T-helper 1 cell treated with Interleukin-12 subunit alpha and Interleukin-12 subunit beta and Interleukin-4 antibody, amounts not matched to agents 30 μg/mL and 1 μg/mL, for 36 hours (primary cell): ENCODE data around the gene DENR.
"Not testable (repeated sequence)": the region's sequence is repeated elsewhere in the genome, so short reads cannot be mapped to it uniquely, and the experiment has no call there.

Experiments used
- H3K27ac Mint-ChIP-seq: one replicate; pipeline ENCODE4 v1.8.0; 2021; ENCODE audit warnings: mild to moderate bottlenecking, mixed read lengths
- H3K27me3 Mint-ChIP-seq: one replicate; pipeline ENCODE4 v1.8.0; 2021; ENCODE audit warnings: low read depth, mixed read lengths
- H3K36me3 Mint-ChIP-seq: one replicate; pipeline ENCODE4 v1.8.0; 2021; ENCODE audit warnings: low read depth, mixed read lengths
- H3K4me1 Mint-ChIP-seq: one replicate; pipeline ENCODE4 v1.8.0; 2021; ENCODE audit warnings: low read depth, mixed read lengths
- H3K4me3 Mint-ChIP-seq: one replicate; pipeline ENCODE4 v1.8.0; 2021; ENCODE audit warnings: mild to moderate bottlenecking, moderate library complexity, mixed read lengths
- H3K9me3 Mint-ChIP-seq: one replicate; pipeline ENCODE4 v1.8.0; 2021; ENCODE audit warnings: mixed read lengths

The DENR gene

DNA sequence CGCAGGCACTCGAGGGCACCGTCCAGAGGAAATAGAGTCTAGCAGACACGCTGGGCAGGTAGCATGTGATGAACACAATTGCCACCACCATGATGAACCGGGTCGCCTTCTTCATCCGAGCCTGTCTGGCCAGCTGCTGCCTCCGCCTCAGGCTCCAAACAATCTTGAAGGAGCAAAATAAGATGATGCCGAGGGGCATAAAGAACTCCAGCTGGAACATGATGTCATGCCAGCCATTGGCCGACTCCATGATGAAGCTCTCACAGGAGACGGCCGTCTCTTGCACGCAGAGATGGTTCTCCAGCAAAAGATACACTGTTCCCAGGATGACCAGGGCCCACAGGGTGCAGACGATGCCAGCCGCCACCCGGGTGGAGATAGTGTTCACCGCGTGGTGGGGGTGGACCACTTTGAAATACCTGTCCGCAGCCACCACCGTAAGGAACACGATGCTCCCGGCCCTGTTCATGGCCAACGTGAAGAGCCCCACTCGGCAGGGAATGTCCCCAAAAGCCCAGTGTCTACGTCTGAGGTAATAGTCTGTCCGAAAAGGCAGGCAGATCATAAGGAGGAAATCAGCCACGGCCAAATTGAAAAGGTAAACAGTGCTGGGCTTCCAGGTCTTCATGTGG, 22.9 kb upstream of the DENR start:
- Mint-ChIP-seq H3K4me3 (peak overlapping the region; percentile 73), H3K36me3 (peaks cover 5% of the 10 kb centered on the region), H3K9me3 (no peaks in the 10 kb centered on the region), H3K27me3 (no peaks in the 10 kb centered on the region), H3K27ac (peak overlapping the region; percentile 88), H3K4me1 (peaks cover 71% of the 10 kb centered on the region)

DNA sequence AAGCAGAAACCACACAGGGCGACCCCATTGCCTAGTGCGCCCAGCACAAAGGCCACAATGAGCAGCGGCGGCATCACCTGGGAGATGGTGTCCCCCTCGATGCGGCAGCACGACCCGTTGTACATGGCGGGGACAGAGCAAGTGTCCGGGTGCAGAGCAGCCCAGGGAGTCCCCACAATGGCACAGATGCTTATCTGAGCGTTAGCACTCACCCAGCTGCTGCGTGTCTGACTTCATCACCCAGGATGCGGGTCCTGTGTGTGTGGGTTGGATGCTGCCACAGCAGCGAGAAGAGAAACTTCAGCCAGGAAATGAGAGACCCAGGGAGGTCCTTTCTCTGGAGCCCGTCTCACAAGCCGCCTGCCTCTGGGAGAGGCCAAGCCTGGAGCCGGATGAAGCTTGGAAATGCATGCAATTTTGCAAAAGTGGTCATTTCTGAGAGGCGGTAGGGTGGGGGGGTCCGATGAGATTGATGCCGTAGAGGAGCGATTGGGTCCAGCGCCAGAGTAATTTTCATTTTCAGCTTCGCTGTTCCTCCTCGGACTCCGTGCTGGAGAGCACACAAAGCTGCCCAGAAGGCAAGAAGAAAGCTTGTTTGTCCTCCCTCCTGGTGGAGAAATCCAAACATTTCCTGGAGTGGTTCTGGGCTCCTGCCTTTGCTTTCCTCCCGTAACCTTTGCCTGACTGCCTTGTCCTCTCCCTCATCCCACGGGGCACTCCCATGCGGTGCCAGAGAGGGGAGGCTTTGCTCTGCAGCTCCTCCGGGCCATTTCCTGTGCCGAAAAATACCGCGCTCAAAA, 22.2 kb upstream of the DENR start, which contains the start of gene HCAR1:
TSS of gene HCAR1 (minus strand) at position 630 of the 800 bp plus-strand sequence. CDS start at position 125, 505 bp downstream.
- Mint-ChIP-seq H3K27me3 (no peaks in the 10 kb centered on the region), H3K9me3 (no peaks in the 10 kb centered on the region), H3K4me1 (peaks cover 65% of the 10 kb centered on the region), H3K36me3 (peaks cover 5% of the 10 kb centered on the region), H3K4me3 (peak within 1 kb of the TSS; percentile 73), H3K27ac (peak within 1 kb of the TSS; percentile 88)

DNA sequence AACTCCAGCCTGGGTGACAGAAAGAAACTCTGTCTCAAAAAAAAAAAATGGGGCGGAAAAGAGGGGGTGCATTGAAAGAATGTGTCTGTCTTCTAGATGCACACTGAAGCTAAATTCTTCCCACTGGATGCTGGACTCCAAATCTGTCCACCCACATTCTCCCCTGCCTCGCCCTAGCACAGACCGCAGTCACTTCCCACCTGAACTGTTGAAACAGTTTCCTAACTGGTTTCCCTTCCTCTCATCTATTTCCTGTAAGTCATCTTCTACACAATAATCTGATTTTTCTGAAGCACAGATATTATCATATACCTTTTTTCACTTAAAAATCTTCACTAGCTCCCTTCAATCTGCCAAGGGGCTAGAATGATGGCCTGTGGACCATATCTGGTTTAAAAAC, 20.5 kb upstream of the DENR start:
- Mint-ChIP-seq H3K27ac (peak overlapping the region; percentile 46), H3K4me1 (peaks cover 55% of the 10 kb centered on the region), H3K4me3 (peak overlapping the region; percentile 17), H3K27me3 (no peaks in the 10 kb centered on the region), H3K9me3 (peaks cover 5% of the 10 kb centered on the region), H3K36me3 (peaks cover 6% of the 10 kb centered on the region)

DNA sequence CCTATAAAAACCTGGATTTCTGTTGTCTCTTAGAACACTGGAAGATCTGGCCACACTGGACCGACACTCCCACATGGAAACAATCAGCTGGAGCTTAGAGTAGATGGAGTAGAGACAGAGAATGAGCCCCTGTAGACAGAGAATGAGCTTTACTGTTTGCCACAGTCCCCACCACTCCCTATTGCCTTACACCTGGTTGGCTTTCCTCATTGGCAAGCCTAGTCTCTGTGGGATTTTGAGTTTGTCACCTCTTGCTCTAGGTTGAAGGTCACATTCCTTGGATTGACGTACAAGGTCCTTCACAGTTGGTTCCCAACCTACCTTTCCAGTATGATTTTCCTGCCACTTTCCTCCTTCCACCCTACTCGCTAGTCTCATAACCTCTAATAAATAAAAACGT, 20.0 kb upstream of the DENR start:
- Mint-ChIP-seq H3K27me3 (no peaks in the 10 kb centered on the region), H3K9me3 (peaks cover 5% of the 10 kb centered on the region), H3K4me3 (no peak overlapping the region), H3K4me1 (peaks cover 55% of the 10 kb centered on the region), H3K36me3 (peaks cover 6% of the 10 kb centered on the region), H3K27ac (peak overlapping the region; percentile 46)

DNA sequence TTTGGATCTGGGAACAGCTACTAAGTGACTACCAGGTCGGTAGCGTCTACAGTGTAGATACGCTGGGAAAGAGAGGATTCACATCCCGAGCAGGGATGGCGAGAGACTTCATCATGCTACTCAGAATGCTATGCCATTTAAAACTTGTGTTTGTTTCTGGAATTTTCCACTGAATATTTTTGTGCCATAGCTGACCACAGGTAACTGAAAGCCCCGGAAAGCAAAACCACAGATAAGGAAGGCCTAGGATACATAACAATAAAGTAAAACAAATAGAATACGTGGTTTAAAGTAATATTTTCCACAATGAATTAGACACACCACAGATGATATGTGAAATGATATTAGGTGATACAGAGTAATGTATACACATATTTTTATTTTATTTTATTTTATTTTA, 14.1 kb upstream of the DENR start:
- Mint-ChIP-seq H3K27ac (no peak overlapping the region), H3K27me3 (no peaks in the 10 kb centered on the region), H3K4me1 (peaks cover 9% of the 10 kb centered on the region), H3K4me3 (no peak overlapping the region), H3K36me3 (peaks cover 3% of the 10 kb centered on the region), H3K9me3 (peaks cover 5% of the 10 kb centered on the region)

DNA sequence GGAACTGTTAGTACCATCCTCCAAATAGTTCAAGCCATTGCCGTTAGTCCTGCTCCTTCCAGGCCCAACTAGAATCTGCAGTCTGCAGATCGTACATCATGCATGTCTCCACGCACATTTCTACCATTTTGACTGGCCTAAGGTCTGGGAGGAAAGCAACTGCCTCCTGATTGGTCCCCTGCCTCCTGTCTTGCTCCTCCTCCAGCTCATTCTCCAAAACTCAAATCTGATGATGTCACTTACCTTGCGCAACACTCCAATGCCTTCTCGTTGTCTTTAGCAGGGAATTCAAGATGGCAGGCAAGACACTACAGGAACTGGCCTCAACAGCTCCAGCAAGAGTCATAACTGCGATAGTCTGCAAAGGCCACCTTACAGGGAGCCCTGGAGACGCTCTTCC, 12.3 kb upstream of the DENR start:
- Mint-ChIP-seq H3K4me1 (peaks cover 5% of the 10 kb centered on the region), H3K36me3 (peaks cover 3% of the 10 kb centered on the region), H3K4me3 (no peak overlapping the region), H3K27me3 (no peaks in the 10 kb centered on the region), H3K9me3 (peaks cover 5% of the 10 kb centered on the region), H3K27ac (no peak overlapping the region)

DNA sequence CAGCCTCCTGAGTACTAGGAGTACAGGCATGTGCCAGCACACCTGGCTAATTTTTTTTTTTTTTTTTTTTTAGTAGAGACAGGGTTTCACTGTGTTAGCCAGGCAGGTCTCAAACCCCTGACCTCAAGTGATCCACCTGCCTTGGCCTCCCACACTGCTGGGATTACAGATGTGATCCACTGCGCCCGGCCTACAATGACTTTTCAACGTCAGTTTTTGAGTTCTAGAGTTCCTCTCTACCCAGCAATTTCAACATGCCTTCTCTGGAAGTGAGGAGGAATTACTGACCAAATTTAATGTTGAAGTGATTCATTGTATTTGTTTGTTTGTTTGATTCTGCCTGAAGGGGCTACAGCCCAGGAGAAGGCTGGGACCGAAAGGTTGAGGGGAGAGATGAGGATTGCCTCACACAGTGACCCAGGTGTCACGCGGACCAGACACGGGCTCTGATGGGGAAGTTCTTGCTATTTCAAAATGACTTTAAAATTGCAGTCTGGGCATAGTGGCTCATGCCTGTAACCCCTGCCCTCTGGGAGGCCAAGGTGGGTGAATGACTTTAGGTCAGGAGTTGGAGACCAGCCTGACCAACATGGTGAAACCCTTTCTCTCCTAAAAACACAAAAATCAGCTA, 8.6 kb upstream of the DENR start:
- H3K36me3 Mint-ChIP-seq, result no peaks in the 10 kb centered on the region
- no peaks in the 10 kb centered on the region for H3K27me3 Mint-ChIP-seq
- H3K4me3 Mint-ChIP-seq, result no peak overlapping the region
- no peak overlapping the region for H3K27ac Mint-ChIP-seq
- no peaks in the 10 kb centered on the region for H3K9me3 Mint-ChIP-seq
- no peaks in the 10 kb centered on the region for H3K4me1 Mint-ChIP-seq

DNA sequence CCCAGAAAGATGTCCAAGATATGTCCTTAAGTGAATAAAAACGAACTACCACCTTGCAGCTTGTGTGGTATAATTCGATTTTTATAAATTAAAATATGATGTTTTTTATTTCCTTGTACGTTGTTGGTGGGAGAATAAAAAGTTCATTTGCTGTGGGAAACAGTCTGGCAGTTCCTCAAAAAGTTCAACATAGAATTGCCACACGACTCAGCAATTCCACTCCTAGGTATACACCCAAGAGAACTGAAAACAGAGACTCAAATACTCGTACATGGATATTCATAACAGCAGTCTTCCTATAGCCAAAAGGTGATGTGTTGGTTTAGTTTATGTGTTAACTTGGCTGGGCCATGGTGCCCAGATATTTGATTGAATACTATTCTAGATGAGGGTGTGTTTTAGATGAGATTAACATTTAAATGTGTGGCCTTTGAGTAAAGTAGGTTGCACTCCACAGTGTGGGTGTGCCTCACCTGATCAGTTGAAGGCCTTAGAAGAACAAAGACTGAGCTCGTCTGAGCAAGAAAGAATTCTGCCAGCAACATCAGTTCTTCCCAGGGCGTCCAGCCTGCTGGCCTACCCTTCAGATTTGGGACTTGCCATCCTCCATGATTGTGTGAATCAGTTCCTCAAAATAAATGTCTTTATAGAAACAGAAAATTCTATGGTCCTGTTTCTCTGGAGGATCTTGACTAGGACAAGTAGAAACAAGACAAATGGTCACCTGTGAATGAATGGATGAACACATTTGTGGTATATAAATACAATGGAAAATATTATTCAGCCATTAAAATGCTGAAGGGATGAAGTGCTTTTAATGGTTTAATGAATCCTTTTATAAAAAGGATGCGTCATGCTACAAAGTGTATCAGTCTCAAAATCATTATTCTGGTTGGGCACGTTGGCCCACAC, 5.1 kb upstream of the DENR start:
- H3K4me3 Mint-ChIP-seq, result no peak overlapping the region
- no peak overlapping the region for H3K27ac Mint-ChIP-seq
- peaks cover 14% of the 10 kb centered on the region for H3K4me1 Mint-ChIP-seq
- H3K9me3 Mint-ChIP-seq, result no peaks in the 10 kb centered on the region
- H3K36me3 Mint-ChIP-seq, result no peaks in the 10 kb centered on the region
- H3K27me3 Mint-ChIP-seq, result no peaks in the 10 kb centered on the region

DNA sequence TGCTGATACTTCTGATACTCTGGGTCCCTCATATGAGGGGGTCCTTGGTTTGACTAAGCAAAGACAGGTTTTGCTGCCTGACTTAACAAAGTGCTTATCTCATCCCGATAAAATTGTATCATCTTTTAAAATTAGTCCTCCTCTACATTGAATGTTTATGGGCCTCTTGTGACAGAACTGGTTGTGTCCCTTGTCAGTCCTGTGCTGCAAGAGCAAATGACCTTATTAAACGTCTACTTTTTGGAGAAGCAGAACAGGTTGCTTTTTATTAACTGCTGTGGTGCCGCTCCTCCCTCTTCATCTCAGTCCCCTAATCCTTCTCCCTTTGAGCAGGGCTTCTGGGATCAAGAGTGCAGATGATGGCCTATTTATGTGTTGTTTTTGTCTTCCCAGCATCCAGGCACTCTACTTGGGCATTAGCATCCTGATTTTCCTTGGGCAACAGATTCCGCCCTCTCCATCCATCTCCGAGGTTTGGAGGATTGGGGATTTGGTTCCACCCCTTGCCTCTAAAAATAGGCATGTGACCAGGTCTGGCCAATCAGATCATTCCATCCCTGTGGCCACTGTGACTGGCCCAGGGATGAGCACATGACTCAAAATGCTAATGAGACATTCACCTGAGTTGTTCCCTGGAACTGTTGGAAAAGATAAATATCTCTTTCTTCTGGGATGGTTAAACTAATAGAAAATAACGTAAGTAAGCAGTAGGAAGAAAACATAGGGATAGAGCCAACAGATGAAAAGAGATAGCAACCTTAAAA, 2.9 kb upstream of the DENR start:
- no peaks in the 10 kb centered on the region for H3K9me3 Mint-ChIP-seq
- H3K4me3 Mint-ChIP-seq, result no peak overlapping the region
- peaks cover 28% of the 10 kb centered on the region for H3K4me1 Mint-ChIP-seq
- H3K27ac Mint-ChIP-seq, result no peak overlapping the region
- peaks cover 14% of the 10 kb centered on the region for H3K36me3 Mint-ChIP-seq
- no peaks in the 10 kb centered on the region for H3K27me3 Mint-ChIP-seq

DNA sequence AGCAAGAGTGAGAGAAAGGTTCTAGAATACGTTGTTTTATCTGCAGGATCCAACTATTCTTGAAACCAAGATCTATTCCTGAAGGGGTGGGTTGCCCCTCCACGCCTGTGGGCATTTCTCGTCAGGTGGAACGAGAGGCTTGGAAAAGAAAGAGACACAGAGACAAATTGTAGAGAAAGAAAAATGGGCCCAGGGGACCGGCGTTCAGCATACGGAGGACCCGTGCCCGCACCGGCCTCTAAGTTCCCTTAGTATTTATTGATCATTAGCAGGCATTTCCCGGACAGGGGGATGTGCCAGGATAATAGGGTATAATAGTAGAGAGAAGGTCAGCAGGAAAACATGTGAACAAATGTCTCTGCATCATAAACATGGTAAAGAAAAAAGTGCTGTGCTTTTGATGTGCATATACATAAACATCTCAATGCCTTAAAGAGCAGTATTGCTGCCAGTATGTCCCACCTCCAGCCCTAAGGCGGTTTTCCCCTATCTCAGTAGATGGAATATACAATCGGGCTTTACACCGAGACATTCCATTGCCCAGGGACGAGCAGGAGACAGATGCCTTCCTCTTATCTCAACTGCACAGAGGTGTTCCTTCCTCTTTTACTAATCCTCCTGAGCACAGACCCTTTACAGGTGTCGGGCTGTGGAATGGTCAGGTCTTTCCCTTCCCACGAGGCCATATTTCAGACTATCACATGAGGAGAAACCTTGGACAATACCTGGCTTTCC, 1.7 kb upstream of the DENR start:
- H3K36me3 Mint-ChIP-seq, result peaks cover 21% of the 10 kb centered on the region
- not testable (repeated sequence) for H3K27ac Mint-ChIP-seq, H3K27me3 Mint-ChIP-seq, H3K9me3 Mint-ChIP-seq
- H3K4me3 Mint-ChIP-seq, result peak overlapping the region; percentile 98
- peaks cover 34% of the 10 kb centered on the region for H3K4me1 Mint-ChIP-seq

DNA sequence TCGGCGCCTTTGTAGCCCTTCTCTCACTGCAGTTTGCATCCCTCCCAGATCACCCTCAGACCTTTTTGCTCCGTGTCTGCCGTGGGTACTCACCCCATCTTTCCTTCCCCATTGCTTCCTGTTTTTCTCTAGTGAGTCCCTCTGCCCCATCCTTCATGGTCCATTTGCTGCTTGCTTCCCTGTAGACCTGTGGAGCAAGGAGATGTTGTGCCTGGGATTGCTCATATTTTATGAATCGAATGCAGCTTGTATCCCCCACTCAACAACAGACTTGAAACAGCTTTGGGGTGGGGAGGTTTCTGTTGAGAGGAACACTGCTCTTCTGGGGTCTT, 661 bp downstream of the DENR start:
- Mint-ChIP-seq H3K4me3 (peak overlapping the region; percentile 98), H3K9me3 (no peaks in the 10 kb centered on the region), H3K36me3 (peaks cover 37% of the 10 kb centered on the region), H3K27me3 (no peaks in the 10 kb centered on the region), H3K4me1 (peaks cover 46% of the 10 kb centered on the region), H3K27ac (peak overlapping the region; percentile 97)

DNA sequence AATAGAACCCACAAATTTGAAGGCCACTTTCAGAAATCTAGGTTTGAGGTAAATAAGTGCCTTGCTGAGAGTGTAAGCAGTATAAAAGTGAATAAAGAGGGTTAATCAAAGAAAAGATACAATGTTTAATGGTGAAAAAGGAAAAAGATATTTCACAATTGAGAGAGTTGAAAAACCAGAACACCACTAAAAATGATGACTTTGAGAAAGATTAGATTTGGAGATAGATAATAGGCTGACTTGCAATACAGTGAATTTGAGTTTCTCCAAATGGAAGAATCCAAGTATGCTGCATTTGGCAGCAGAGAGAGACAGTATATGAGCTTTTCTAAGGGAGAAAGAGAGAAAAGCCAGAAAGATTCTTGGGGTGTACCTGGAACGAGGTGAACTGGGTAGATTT, 2.2 kb downstream of the DENR start:
- Mint-ChIP-seq H3K27ac (no peak overlapping the region), H3K9me3 (no peaks in the 10 kb centered on the region), H3K4me3 (no peak overlapping the region), H3K36me3 (peaks cover 40% of the 10 kb centered on the region), H3K4me1 (peaks cover 47% of the 10 kb centered on the region), H3K27me3 (no peaks in the 10 kb centered on the region)

DNA sequence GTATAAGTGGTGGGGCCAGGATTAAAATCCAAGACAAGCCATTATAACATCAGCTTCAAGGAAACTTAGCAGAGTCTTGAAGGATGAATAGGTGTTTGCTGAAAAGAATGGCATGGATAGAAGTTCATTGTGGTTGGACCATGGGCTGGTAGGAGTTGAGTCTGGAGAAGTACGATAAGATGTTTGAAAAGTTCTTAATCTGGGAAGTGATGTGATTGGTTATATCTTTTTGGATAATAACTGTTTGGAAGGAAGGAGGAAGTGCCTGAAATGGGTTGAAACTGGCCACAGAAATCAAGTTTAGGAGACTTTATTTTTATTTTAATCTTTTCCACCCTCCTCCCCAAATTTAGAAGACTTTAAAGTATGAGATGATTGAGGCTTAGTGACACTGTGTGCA, 4.9 kb downstream of the DENR start:
- H3K4me1 Mint-ChIP-seq, result peaks cover 36% of the 10 kb centered on the region
- no peaks in the 10 kb centered on the region for H3K9me3 Mint-ChIP-seq
- H3K27me3 Mint-ChIP-seq, result no peaks in the 10 kb centered on the region
- H3K36me3 Mint-ChIP-seq, result peaks cover 47% of the 10 kb centered on the region
- no peak overlapping the region for H3K27ac Mint-ChIP-seq
- no peak overlapping the region for H3K4me3 Mint-ChIP-seq
